TTC549 (cell line): ENCODE results near the gene YJU2.

Experiments
- FAIRE-seq: peaks from 2 replicates; lab custom pipeline; 2012; peaks lifted over from hg19 to GRCh38; lab: Jason Lieb, UNC

The YJU2 gene

DNA sequence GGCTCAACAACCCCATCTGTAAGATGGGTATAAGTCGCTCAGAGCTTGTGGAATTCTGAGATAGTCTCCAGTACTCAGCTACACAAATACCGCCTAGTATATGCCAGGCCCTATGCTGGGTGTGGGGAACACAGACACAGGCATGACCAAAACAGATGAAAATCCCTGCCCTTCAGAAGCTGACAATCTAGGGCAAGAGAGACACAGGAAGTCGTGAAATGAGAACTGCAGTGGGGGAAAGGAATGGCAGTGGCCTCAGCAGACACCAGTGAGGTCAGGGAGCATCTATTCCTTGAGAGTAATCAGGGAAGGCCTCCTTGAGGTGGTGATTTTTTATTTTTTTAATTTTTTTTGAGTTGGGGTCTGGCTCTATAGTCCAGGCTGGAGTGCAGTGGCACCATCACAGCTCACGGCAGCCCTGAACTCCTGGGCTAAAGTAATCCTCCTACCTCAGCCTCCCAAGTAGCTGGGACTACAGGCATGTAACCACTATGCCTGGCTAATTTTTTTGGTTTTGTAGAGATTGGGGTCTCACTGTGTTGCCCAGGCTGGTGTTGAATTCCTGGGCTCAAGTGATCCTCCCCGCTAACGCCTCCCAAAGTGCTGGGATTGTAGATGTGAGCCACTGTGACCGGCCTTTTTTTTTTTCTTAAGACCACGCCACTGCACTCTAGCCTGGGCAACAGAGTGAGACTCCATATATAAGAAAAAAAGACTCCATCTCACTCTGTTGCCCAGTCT, 52.1 kb downstream of the YJU2 start:
- no peak for FAIRE-seq

GRCh38 chr19:4300589-4300988, 53.7 kb downstream of the YJU2 start:
- FAIRE-seq, result no peak

- no peak for FAIRE-seq
Measured at GRCh38 chr19:4301590-4302242, 54.8 kb downstream of the YJU2 start.

DNA sequence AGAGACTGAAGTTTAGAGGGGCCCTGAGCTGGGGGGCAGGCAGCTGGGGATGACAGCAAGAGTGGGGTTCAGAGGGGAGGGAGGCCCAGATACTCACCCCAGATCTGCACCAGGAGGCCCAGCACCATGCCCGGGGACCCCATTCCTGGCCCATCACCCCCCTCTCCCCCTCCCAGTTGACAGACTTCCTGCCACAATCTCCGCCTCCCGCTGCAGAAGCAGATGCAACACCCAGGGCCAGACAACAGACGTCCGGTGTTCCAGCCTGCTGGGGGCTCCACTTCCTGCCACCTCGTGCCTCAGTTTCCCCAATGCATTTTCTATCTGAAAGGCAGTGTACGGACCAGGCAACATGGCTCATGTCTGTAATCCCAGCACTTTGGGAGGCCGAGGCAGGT, 55.4 kb downstream of the YJU2 start, which contains the start of gene TMIGD2:
Gene TMIGD2, minus strand, starts transcription at position 147 of the 398 bp plus-strand sequence. Its CDS starts 4 bp downstream, at position 143.
- FAIRE-seq, result no peak

DNA sequence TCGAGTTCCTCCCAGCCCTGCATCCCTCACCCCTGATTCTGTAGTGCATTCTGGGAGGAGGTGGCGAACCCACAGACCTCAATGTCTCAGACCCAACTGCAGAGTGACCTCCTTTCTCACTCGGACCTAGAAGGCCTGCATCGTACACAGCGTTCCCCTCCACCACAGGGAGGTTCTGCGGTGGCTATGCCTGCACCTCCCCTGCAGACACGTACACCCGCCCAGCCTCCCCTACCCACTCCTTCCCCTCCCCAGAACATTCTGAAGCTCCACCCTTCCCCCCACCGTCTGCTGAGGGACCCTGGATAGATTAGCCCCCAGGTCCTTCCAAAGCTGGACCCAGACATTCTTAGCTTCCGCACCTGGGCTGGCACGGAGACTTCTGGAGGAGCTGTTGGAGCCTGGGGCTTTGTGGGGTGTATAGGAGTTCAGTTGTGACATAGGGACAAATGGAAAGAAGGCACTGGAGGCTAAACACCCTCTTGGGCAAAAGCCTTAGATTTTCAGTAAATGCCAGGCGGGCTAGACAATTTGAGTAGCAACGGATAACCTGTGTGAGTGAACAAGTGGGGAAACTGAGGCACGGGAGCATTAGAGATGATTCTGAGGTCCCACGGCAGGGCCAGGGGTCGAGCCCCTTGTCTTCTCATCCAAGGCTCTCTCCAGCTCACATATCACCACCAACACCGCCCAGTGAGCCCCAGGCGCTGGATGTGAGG, 57.1 kb downstream of the YJU2 start:
- FAIRE-seq, result no peak

GRCh38 chr19:4304538-4305256, 57.8 kb downstream of the YJU2 start, which contains the start of gene FSD1:
Gene FSD1 (plus strand): TSS chr19:4304598. CDS start chr19:4304747, 149 bp downstream.
- no peak for FAIRE-seq

DNA sequence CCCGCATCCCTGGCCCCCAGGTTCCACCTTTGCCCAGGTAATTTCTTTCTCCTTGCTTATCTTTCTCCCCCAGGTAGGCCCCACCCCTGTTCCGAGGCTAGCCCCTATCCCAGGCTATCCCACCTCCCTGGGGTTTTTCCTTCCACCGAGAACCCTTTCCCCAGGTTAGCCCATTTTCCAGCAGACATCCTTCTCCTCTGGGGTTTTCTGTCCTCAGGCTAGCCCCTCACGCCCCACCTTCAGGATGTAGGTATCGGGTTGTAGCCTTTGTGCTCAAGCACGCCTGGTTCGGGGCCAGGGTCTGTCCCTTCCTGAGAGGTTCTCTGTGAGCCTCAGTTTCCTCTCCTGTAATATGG, 58.4 kb downstream of the YJU2 start:
- FAIRE-seq, result no peak

DNA sequence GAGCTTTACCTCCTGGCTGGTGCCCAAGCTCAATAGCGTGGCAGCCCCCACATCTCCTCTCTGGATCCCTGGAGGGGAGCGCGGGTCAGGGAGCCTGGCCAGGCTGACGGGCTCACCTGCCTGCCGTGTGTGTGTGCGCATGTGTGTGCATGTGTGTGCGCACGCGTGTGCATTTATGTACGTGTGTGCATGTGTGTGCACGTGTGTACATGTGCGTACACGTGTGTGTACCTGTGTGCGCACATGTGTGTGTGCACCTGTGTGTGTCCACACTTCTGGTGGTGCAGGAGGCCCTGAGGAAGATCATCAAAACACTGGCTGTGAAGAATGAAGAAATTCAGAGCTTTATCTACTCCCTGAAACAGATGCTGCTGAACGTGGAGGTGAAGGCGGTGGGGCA, 58.8 kb downstream of the YJU2 start:
- FAIRE-seq, result no peak

- no peak for FAIRE-seq
Measured at GRCh38 chr19:4310247-4311121, 63.6 kb downstream of the YJU2 start.

DNA sequence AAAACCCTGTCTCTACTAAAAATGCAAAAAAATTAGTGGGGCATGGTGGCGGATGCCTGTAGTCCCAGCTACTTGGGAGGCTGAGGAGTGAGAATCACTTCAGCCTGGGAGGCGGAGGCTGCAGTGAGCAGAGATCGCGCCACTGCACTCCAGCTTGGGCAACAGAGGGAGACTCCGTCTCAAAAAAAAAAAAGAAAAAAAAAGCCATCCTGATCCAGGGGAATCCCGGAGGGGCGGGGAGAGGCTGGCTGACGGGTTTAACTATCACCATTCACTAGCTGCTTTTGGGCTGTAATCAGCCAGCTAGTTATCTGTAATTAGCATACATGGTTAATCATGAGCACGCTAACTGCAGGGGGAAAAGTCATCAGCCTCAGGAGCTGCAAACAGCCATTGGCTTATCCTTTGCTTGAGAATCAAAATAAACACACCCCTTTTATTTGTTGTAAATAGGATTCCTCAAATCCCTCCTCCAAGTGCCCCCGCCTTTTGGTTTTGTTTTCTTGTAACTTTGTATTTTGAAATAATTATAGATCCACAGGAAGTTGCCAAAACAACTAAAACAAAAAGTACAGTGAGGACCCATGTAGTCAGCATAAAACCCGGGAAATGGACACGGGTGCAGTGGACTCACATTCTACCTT, 67.1 kb downstream of the YJU2 start:
- FAIRE-seq, result no peak

DNA sequence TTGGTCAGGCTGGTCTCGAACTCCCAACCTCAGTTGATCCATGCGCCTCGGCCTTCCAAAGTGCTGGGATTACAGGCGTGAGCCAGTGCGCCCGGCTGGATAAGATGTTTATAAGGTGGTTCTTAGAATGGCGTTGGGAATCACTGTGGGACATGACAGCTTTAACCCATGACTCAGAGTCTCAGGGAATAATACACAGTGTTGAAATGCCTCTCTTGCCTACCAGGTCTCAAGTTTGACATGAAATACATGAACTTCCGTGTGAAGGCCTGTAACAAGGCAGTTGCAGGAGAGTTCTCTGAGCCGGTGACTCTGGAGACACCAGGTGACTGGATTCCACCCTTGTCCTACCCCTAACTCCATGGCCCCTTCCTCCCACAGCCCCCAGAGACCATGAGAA, 70.1 kb downstream of the YJU2 start:
- no peak for FAIRE-seq

DNA sequence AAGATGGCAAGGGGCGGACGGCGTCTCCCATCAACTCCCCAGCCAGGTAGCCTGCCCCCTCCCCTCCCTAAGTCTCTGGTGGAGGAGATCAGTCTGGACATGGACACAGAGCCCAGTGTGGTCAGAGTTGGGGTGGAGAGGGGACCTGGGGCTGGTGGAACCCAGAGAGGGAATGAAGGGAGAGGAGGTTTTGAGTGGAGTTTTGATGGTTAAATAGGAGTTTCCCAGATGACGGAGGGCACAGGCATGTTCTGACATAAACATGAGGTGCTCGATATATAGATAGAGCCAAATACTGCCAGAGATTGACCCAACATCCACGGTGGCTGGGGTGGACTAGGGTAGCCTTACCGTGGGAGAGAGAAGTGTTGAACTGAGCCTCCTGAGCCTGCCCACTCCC, 71.6 kb downstream of the YJU2 start:
- FAIRE-seq, result no peak
